HG02970 (cell line): Measurements from ENCODE around the gene DCBLD2.
"Not testable (repeated sequence)": the region's sequence is repeated elsewhere in the genome, so short reads cannot be mapped to it uniquely, and the experiment has no call there.

Experiments used
- ATAC-seq: cut with Tn5 transposase; IDR thresholded peaks from one replicate; pipeline ENCODE4 v1.9.1; 2021; ENCODE audit warnings: mild to moderate bottlenecking, moderate library complexity, moderate number of reproducible peaks; ENCODE audit not compliant: unreplicated experiment, low FRiP score

Gene DCBLD2

DNA sequence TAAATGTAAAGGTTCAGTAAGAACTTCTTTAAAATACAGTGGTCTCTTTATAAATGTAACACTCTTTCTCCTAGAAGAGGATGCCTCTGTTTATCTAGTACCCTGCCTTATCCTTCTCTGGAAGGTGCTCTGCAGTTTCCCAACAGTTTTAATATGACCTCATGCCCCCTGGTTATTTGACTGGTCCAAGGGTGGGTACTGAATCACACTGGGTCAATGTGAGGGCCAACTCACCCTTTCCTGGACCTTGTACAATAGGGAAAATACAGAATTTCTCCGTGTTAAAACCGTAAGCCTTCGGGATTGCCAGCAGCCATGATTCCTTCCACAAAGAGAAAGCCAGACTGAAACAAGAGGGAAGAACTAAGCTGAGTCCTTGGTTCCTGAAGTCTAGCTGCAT is 9.2 kb downstream of the DCBLD2 start:
- ATAC-seq = no peak

DNA sequence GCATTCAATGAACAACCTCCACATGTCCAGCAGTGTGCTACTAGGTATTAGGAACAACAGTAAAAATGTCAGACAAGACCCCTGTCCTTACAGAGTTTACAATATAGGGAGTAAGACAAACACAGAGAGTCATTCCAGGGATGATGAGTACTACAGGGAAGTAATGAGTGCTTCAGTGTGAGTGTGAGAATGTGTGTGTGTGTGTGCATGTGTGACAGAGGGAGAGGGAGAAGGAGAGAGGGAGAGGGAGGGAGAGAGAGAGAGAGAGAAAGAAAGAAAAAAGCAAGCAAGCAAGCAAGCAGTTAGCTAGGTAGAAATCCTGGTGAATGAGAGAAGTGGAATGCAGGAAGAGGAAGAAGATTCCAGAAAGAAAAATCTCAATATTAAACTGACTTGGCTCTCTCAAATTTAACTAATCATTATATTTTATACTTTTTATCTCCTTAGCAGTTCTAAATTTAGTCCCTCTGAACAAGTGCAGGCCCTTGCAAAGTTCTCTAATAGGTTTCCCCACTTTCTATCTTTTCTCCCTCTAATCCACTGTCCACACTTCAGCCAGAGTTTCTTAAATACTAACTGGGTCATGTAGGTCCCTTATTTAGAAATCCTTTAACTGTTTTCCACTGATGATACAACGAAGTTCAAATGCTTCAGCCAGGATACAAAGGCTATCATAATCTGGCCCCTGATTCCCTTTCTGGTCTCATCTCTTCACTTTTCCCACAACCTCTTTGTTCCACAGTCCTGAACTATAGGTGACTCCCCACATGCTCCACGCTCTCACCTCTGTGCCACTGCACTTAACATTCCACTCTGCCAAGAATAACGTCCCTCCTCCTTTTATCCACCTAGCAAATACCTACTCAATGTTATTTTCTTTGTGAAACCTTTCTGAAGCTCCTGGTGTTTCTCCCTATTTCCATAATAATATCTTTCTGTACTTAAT is 10.3 kb downstream of the DCBLD2 start:
- ATAC-seq = no peak

DNA sequence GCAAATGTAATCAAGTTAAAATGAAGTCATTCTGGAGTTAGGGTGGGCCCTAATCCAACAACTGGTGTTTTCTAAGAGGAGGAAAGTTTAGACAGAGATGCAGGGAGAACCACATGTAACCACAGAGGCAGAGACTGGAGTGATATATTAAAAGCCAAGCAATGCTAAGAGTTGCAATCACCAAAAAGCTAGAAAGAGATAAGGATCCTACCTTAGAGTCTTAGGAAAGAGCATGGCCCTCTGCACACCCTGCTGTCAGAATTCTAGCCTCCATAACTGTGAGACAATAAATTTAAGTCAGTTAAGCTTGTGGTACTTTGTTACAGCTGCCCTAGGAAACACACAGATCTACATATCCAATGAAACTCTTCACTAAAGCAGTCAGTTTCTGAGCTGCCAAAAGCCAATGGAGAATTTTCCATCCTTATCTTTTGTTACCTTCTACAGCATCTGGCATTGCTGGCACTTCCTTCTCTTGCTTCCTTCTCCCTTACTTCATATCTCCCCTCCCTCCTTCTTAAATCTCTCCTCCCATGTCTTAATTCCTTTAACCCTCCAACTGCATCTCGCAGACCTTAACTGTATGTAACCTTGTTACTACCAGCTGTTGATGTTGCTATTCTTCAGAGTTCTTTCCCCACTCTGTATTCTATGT is 11.2 kb downstream of the DCBLD2 start:
- ATAC-seq = no peak

DNA sequence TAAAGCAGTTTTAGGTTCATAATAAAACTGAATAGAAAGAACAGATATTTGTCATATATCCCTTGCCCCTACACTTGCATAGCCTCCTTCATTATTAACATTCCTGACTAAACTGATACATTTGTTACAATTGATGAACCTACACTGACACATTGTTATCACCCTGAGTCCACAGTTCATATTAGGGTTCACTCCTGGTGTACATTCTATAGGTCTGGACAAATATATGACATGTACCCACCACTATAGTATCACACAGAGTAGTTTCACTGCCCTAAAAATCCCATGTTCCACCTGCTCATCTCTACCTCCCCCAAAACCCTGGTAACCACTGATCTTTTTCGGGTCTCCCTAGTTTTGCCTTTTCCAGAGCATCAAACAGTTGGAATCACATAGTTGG is 13.8 kb downstream of the DCBLD2 start:
- ATAC-seq = no peak

DNA sequence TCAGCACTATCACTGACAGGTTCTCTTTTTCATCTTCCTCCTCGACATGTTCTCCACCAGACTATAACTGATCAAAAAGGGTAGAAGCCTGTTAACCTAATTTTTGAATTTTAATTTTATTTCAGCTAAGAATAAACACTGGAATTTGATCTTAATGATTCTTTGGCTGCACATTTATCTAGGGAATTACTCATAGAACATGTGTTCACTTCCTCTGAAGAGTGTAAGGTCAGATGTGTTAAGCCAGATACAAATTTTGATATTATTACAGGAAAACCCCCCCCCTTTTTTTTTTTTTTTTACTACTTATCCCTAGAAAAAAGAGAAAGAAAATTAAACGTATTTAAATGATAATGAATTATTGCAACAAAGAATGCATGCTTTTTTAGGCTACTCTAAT is 15.0 kb downstream of the DCBLD2 start:
- no peak for ATAC-seq

DNA sequence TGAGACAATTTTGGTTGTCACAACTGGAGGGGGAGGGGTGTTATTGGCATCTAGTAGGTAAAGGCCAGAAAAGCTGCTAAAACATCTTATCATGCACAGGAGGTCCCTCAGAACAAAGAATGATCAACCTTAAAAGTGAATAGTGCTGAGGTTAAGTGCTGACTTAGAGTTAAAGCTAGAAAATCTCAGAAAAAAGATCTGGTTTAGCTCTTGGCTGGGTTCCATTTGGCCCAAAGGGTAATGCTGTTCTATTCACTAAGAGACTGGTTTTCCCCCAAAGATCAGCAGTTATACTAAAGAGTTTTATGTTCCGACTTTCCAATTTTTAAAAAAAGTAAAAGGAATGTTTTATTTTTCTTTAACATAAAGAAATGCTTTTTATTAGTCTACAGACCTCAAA is 15.6 kb downstream of the DCBLD2 start:
- no peak for ATAC-seq

DNA sequence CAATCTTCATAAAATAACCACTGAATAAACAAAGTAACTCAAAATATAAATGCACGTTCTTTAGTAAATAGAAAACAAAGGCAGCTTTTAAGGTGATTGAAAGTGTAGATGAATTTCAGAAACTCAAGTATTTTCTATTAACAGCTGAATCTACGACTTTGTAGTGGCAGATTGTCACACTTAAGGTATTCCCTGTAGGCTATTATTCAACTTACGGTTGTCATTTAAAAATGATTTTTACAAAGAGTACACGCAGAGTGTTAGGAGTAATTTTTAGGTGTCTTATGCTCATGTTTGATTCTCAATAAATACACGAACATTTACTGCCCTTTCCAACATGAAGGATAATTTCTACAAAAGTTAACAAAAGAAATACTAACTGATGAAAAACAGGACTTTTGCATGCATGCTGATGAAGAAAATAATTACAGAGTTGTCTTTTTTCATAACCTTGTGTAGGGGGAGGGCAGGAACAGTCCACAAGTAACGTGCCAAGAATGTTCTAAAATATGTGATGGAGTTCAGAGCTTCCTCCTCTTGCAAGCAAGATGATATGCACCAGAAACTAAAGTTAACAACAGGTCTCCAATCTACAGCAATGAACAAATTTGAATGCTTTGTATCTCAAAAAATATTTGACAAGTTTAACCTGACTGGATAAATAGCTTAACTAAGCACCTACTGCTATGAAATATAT is 16.7 kb downstream of the DCBLD2 start:
- ATAC-seq = no peak

DNA sequence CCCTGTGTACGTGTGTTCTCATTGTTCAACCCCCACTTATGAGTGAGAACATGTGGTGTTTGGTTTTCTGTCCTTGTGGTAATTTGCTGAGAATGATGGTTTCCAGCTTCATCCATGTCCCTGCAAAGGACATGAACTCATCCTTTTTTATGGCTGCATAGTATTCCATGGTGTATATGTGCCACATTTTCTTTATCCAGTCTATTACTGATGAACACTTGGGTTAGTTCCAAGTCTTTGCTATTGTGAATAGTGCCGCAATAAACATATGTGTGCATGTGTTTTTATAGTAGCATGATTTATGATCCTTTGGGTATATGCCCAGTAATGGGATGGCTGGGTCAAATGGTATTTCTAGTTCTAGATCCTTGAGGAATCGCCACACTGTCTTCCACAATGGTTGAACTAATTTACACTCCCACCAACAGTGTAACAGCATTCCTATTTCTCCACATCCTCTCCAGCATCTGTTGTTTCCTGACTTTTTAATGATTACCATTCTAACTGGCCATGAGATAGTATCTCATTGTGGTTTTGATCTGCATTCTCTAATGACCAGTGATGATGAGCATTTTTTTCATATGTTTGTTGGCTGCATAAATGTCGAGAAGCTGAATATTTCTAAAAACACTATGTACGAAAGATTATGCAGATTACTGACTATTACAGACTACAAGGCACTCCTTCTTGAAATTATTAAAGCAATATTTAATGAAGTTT is 18.7 kb downstream of the DCBLD2 start:
- ATAC-seq = not testable (repeated sequence)

DNA sequence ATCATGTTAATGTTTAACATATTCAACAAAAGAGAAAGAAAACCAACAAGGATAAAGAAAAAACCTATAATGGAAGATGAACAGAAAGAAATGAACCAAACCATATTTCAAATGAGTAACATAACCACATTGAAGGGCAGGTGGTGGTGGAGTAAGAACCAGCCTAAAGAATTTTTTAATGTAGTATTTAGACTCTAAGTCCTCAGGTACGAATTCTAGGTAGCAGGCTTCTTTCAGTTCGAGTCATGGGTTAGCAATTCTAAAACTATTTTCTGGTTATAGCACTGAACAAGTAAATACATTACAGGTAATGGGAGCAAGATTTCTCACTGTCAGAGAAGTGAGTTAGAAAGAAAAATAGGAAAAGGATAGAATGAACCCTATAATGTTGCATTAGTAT is 24.4 kb downstream of the DCBLD2 start:
- ATAC-seq = no peak

DNA sequence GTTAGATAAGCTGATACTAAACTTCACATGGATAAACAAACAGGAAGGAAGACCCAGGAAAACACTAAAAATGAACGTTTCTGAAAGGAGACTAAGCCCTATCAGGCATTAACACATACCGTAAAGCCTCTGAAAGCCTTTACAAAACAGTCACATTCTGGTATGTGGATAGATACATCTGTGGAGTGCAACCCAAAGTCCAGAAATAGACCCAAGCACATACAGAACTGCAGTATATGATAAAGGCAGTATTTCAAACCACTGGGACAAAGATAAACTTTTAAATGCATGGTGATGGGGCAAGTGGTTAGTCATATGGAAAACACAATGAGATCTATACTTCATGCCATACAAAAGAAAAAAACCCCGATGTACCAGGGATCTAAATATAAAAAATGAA is 26.0 kb downstream of the DCBLD2 start:
- no peak for ATAC-seq

DNA sequence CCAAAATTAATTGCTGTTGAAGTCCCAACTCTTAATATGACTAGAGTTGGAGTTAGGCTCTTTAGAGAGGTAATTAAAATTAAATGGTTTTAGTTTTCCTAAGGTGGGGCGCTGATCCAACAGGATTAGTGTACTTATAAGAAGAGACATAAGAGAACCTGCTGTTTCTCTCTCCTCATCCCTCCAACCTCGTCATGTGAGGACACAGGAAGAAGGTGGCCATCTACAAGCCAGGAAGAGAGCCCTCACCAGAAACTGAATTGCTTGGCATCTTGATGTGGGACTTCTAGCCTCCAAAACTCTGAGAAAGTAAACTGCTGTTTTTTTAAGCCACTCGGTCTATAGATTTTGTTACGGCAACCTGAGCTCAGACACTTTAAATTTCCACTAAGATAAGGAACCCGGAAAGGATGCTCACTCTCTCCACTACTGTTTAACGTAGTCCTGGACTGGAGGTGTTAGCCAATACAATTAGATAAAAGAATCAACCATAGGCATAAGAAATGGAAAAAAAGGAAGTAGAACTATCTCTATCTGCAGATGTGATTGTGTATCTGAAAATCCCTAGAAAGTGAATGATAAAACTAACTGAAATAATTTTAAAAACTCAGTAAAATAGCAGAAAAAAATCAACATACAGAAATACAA is 26.8 kb downstream of the DCBLD2 start:
- ATAC-seq = no peak

DNA sequence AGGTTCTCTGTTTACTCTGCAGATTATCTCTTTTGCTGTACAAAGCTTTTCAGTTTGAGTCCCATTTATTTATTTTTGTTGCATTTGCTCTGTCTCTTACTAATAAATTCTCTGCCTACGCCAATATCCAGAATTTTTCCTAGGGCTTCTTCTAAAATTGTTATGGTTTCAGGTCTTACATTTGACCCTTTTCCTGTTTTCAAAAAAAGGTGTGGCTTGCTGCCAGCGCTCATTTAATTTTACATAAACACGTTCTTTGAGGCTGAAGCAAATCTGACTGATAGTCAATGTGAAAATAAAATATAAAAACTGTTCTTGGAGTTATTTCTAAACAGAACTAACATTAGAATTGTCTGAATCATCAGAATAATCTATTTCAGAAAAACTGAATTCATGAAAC is 32.1 kb downstream of the DCBLD2 start:
- no peak for ATAC-seq

DNA sequence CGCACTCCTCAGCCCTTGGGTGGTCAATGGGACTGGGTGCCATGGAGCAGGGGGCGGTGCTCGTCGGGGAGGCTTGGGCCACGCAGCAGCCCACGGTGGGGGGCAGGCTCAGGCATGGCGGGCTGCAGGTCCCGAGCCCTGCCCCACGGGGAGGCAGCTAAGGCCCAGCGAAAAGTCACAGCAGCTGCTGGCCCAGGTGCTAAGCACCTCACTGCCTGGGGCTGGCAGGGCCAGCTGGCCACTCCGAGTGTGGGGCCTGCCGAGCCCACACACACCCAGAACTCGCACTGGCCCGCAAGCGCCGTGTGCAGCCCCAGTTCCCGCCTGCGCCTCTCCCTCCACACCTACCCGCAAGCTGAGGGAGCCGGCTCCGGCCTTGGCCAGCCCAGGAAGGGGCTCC is 43.5 kb downstream of the DCBLD2 start:
- not testable (repeated sequence) for ATAC-seq

DNA sequence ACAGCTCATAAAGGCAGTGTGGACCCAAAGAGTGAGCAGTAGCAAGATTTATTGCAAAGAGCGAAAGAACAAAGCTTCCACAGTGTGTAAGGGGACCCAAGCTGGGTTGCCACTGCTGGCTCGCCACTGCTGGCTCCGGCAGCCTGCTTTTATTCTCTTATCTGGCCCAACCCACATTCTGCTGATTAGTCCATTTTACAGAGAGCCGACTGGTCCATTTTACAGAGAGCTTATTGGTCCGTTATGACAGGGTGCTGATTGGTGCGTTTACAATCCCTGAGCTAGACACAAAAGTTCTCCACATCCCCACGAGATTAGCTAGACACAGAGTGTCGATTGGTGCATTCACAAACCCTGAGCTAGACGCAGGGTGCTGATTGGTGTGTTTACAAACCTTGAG is 44.2 kb downstream of the DCBLD2 start:
- ATAC-seq = not testable (repeated sequence)

DNA sequence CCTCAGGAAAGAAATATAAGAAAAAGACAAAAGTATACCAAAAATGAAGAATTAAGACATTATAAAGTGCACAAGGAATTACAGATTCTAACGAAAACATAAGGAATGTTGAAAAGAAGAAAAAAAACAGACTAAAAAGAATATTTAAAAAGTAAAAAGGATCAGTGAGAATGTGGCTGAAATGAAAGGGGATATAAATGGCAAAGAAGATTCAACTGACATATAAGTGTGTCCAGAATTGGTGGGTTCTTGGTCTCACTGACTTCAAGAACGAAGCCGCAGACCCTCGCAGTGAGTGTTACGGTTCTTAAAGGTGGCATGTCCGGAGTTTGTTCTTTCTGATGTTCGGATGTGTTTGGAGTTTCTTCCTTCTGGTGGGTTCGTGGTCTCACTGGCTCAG is 44.8 kb downstream of the DCBLD2 start:
- no peak for ATAC-seq

DNA sequence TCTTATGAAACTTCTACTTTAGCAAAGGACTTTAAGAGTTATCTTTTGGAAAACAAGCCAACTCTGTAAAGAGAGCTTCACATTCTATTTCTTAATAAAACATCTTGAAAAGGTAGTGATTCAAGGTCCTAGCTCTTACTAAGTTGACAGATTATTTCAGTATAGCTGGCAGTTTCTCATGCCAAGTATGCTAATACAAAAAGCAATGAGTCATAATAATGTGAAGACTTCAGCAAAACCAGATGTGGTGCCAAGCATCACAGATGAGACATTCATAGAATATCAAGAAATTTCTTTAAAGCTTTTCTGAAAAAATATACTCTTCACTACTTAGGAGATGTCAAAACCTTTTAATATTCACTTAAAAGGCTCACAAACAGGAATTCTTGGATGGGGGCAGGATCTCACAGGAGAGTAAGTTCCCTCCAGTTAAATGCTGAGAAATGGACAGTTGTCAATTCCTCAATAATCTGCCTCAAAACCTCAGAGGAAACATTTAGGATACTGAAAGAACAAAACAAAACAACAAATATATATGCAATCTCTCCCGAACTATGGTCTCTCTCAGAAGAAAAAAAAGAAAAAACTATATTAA is 45.6 kb downstream of the DCBLD2 start:
- ATAC-seq = no peak

DNA sequence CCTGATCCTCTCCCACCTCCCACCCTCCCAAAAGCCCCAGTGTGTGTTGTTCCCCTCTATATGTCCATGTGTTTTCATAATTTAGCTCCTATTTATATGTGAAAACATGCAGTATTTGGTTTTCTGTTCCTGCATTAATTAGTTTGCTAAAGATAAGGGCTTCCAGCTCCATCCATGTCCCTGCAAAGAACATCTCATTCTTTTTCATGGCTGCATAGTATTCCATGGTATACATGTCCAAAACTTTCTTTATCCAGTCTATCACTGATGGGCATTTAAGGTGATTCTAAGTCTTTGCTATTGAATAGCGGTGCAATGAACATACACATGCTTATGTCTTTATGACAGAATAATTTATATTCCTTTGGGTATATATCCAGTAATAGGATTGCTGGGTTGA is 53.4 kb downstream of the DCBLD2 start:
- ATAC-seq = no peak

DNA sequence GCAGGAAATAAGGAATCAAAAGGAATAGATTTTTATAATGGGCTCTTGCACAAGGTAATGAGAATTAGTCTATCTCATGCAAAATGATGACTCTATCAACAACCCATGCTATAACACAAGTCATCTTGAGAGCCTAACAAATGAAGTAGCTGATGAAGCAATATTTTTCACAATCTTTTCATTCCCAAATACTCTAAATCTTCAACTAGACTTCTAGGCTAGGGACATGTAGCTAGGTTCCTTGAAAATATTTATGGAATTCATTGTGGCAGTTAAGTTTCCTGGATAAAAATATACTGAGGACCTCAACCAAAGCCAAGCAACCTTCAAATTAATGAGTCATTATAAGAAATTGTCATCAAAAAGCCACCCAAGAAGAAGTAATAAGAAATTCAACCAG is 55.4 kb downstream of the DCBLD2 start:
- no peak for ATAC-seq

DNA sequence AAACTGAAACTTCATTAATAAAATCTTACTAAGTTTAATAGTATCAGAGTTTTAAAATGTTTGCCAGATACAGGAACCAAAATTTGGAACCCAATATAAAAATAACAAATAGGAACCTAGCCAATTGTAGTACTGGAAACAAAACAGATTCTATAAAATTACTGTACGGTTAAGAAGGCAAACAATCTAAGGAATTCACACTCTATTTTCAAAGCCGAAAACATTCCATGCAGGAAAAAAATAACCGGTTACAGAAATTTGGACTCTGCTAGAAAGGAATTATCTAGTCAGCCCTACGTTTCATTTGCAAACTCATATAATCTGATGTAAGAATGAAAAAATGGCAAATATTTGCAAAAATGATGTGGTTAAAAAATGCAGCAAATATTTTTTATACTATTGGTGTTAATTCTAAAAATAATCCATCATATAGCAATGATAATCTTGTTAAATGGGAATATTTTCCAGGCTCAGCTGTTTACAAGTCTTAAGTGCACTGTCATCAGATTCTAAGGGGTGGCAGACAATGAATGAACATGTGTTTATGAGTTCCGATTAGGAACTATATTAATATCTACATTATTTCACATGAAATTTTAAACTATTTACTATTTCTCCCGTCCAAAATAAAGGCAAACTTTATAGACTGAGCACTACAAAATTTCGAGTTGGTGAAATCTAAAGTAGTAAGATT is 58.1 kb downstream of the DCBLD2 start:
- no peak for ATAC-seq
